Upper lobe of left lung (tissue), 6 donors: ENCODE data around the gene CACNA1D. TPM values are rescaled to one million over a fixed set of nuclear protein-coding genes. Genes with fewer than 3 reads are reported as not detected.
A peak's percentile ranks its signal among the peaks of the same experiment; 100 is the strongest.

Experiments
- ATAC-seq, 2 donors: fragments of 200-7000 bp; cut with Tn5 transposase; one replicate each; pipeline ENCODE4 v1.9.1; 2022; ENCODE audit warnings: mild to moderate bottlenecking in 2 of 2, moderate library complexity in 2 of 2; ENCODE audit not compliant: low FRiP score in 2 of 2
- DNase-seq, 2 donors: peaks; one replicate each; pipeline ENCODE4 v3.0.0-alpha.2; 2019 to 2020
- H3K27ac ChIP-seq, 4 donors: fragments of 200-600 bp; sonication (generic); one replicate each; pipeline ENCODE4 v1.5.1; 2016 to 2019
- H3K27me3 ChIP-seq, 4 donors: fragments of 200-600 bp; sonication (generic); one replicate each; pipeline ENCODE4 v1.5.1; 2017 to 2019
- H3K36me3 ChIP-seq, 4 donors: fragments of 200-600 bp; sonication (generic); one replicate each; pipeline ENCODE4 v1.5.1; 2016 to 2019
- H3K4me1 ChIP-seq, 4 donors: fragments of 200-600 bp; sonication (generic); one replicate each; pipeline ENCODE4 v1.5.1; 2018 to 2019
- H3K4me3 ChIP-seq, 4 donors: fragments of 200-600 bp; sonication (generic); one replicate each; pipeline ENCODE4 v1.5.1; 2017 to 2019; ENCODE audit warnings: mild to moderate bottlenecking in 2 of 4, moderate library complexity in 1 of 4
- H3K9me3 ChIP-seq, 4 donors: fragments of 200-600 bp; sonication (generic); one replicate each; pipeline ENCODE4 v1.5.1; 2018 to 2019
- EP300 ChIP-seq, 4 donors: sonication (generic); formaldehyde crosslinking; IDR thresholded peaks; one replicate each; pipeline ENCODE4 v1.5.1; 2017; ENCODE audit warnings: antibody characterized with exemption in 4 of 4, control low read depth in 2 of 4
- POLR2A ChIP-seq, 4 donors: fragments of 450-650 bp; IDR thresholded peaks; one replicate each; pipeline ENCODE4 v1.5.1; 2016 to 2017; ENCODE audit warnings: antibody characterized with exemption in 4 of 4, mild to moderate bottlenecking in 2 of 4
- POLR2AphosphoS5 ChIP-seq, 2 donors: sonication (generic); formaldehyde crosslinking; IDR thresholded peaks; one replicate each; pipeline ENCODE4 v1.5.1; 2017; ENCODE audit warnings: antibody characterized with exemption in 2 of 2
- WGBS, 2 donors: methylation state at CpG; one replicate each; pipeline ENCODE4 v1.1.5; 2017 to 2018; 5-methylcytosine and 5-hydroxymethylcytosine counted together
- total RNA-seq, 6 donors: library from RNA; depleted of rRNA in 4 of 6; stranded (reverse); fragments of >200 nt in 4 of 6; gene quantifications; one replicate each; pipeline versions ENCODE4 v1.1.0 to v1.2.1, GENCODE V29; 2016 to 2021
- TF ChIP-seq, protein P1 (sequence below), 6 experiments: fragments of 450-650 bp in 4 of 6; fragments of 200-600 bp in 2 of 6; sonication (generic) in 2 of 6; IDR thresholded peaks; one replicate each; pipeline ENCODE4 v1.5.1; 2016 to 2019; ENCODE audit warnings: antibody characterized with exemption in 6 of 6
- donor health status: DM: no; HTN: no; CAD: no; lungs with moderate emphysema.
- donor health status: DM: no; HTN: yes; CAD: no; lungs with severe emphysema.

Gene CACNA1D
- total RNA-seq, 6 donors from 2014 or later, result 17.2 to 221 (median 30.2) TPM

DNA sequence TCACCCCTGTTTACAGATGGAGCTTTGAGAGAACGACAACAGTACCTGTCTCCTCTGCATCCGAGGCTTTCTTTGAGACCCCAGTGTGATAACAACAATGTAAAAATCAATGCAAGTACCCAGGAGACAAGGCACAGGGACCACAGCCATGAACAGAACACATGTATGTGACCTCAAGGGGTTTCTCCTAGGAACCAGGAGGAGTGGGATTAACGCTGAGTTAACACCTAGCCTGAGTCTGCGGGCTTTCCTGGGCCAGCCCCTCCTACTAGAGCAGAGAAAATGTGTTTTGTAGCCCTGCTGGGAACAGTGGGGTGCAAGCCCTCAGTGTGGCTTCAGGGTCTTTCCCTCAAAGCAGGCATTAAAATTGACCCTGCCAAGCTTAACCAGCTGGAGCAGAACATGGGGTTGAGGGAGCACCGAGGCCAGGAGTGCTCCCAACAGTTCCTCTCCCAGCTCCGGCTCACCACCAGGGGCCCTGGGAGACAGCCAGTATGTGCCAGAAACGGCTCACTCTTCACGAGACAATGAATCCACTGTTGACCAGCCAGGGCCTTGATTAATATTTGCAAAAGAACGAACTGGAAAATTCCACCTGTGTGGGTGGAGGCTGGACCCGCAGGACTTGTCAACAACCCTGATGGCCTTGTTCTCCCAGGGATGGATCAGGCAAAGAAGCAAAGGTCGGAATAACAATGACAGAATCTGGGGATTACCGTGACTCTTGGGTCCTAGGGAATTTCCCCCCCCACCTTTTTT lies 348.2 kb downstream of the CACNA1D start:
- TF ChIP-seq, protein P1, sequence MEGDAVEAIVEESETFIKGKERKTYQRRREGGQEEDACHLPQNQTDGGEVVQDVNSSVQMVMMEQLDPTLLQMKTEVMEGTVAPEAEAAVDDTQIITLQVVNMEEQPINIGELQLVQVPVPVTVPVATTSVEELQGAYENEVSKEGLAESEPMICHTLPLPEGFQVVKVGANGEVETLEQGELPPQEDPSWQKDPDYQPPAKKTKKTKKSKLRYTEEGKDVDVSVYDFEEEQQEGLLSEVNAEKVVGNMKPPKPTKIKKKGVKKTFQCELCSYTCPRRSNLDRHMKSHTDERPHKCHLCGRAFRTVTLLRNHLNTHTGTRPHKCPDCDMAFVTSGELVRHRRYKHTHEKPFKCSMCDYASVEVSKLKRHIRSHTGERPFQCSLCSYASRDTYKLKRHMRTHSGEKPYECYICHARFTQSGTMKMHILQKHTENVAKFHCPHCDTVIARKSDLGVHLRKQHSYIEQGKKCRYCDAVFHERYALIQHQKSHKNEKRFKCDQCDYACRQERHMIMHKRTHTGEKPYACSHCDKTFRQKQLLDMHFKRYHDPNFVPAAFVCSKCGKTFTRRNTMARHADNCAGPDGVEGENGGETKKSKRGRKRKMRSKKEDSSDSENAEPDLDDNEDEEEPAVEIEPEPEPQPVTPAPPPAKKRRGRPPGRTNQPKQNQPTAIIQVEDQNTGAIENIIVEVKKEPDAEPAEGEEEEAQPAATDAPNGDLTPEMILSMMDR (IDR thresholded peaks at IDR 0.05), result peak in 1 of 6 experiments; percentile 24
- no peak for TF ChIP-seq EP300 (IDR thresholded peaks at IDR 0.05)
- H3K27ac ChIP-seq, result peak overlapping the region in 2 of 4 donors; percentile 37 to 39
- ATAC-seq (no peak), DNase-seq (peak in 1 of 2 donors; percentile 62)
- 52 to 57% methylated on average over 11 to 12 of the region's 12 CpGs for WGBS, 2 donors
- H3K36me3 ChIP-seq, result no peaks in the 10 kb centered on the region
- H3K4me1 ChIP-seq, result peaks cover 8 to 49% (median 22%) of the 10 kb centered on the region in 4 donors
- H3K4me3 ChIP-seq, result no peak overlapping the region
- peaks cover 0 to 2% (median 0%) of the 10 kb centered on the region in 4 donors for H3K27me3 ChIP-seq
- H3K9me3 ChIP-seq, result no peaks in the 10 kb centered on the region

- Histone ChIP-seq H3K27me3 (peaks cover 0 to 2% (median 0%) of the 10 kb centered on the region in 4 donors), H3K4me3 (no peak overlapping the region), H3K27ac (no peak overlapping the region), H3K4me1 (peaks cover 8 to 48% (median 22%) of the 10 kb centered on the region in 4 donors), H3K9me3 (no peaks in the 10 kb centered on the region), H3K36me3 (no peaks in the 10 kb centered on the region)
- ATAC-seq (no peak), DNase-seq (no peak)
- 75 to 83% methylated on average over 8 to 10 of the region's 10 CpGs for WGBS, 2 donors
- no peak for TF ChIP-seq POLR2A (IDR thresholded peaks at IDR 0.05)
- TF ChIP-seq, protein P1 (IDR thresholded peaks at IDR 0.05), result no peak
- TF ChIP-seq EP300 (IDR thresholded peaks at IDR 0.05), result no peak
- no peak for TF ChIP-seq POLR2AphosphoS5 (IDR thresholded peaks at IDR 0.05)
These were observed 349.1 kb downstream of the CACNA1D start for GRCh38 chr3:53843195-53844177.

- Histone ChIP-seq H3K4me3 (no peak overlapping the region), H3K4me1 (peaks cover 8 to 48% (median 22%) of the 10 kb centered on the region in 4 donors), H3K27me3 (peaks cover 0 to 2% (median 0%) of the 10 kb centered on the region in 4 donors), H3K9me3 (no peaks in the 10 kb centered on the region), H3K36me3 (no peaks in the 10 kb centered on the region), H3K27ac (no peak overlapping the region)
- TF ChIP-seq POLR2A (IDR thresholded peaks at IDR 0.05), result no peak
- TF ChIP-seq, protein P1 (IDR thresholded peaks at IDR 0.05), result no peak
- ATAC-seq (no peak), DNase-seq (no peak)
- WGBS, 2 donors, result 81 to 96% methylated on average over 8 to 9 of the region's 9 CpGs
These were observed 350.1 kb downstream of the CACNA1D start for GRCh38 chr3:53844262-53845102.

GRCh38 chr3:53845103-53845880 lies 350.9 kb downstream of the CACNA1D start:
- Histone ChIP-seq H3K9me3 (no peaks in the 10 kb centered on the region), H3K4me3 (peak overlapping the region; percentile 36 to 75 (median 70)), H3K27ac (peak overlapping the region; percentile 58 to 78 (median 74)), H3K4me1 (peaks cover 8 to 48% (median 22%) of the 10 kb centered on the region in 4 donors), H3K36me3 (no peaks in the 10 kb centered on the region), H3K27me3 (peaks cover 0 to 2% (median 0%) of the 10 kb centered on the region in 4 donors)
- ATAC-seq (peak; percentile 41 to 73), DNase-seq (peak in 1 of 2 donors; percentile 80)
- TF ChIP-seq, protein P1 (IDR thresholded peaks at IDR 0.05), result peak in 2 of 6 experiments; percentile 21 to 22
- no peak for TF ChIP-seq POLR2AphosphoS5 (IDR thresholded peaks at IDR 0.05)
- WGBS, 2 donors, result 17 to 43% methylated on average over 7 to 25 of the region's 25 CpGs
